SK-N-DZ (cell line): ENCODE results near the gene IL12RB1.

Experiments
- DNase-seq: peaks from one replicate; pipeline ENCODE4 v3.0.0-alpha.2; 2015; ENCODE audit warnings: low spot score

Gene IL12RB1

DNA sequence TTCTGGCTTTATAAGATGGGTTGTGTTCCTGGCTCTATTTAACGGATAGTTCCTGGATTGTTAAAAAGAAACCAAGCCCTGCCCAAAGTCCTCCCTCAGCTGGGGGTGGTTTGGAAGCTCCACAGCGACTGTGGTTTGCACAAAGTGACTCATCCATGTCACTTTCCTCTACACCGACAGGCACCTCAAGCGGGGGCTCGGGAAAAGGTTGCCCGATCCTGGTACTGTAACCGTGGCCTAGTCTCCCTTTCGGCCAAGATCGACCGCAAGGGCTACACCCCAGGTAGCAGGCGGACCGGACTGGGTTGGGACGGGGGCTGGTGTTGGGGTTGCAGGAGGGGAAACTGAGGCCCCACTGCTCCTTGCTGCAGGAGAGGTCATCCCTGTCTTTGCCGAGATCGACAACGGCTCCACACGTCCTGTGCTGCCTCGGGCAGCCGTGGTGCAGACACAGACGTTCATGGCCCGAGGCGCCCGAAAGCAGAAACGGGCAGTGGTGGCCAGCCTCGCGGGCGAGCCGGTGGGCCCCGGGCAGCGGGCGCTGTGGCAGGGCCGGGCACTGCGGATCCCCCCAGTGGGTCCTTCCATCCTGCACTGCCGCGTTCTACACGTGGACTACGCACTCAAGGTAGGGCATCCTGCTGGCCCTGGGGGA, 77.2 kb downstream of the IL12RB1 start:
- no peak for DNase-seq
